ENCODE measurements around the gene CFAP57.

CFAP57 gene

GRCh38 chr1:43275826-43276620 is 103.9 kb downstream of the CFAP57 start:
- no peaks in the 10 kb centered on the region for H3K36me3 Mint-ChIP-seq (ENCODE audit: low read depth)
- no peak overlapping the region for H3K4me3 Mint-ChIP-seq
- peaks cover 20% of the 10 kb centered on the region for H3K4me1 Mint-ChIP-seq (ENCODE audit: low read depth)
- peaks cover 11% of the 10 kb centered on the region for H3K27me3 Mint-ChIP-seq
- intact Hi-C loops (cut with micrococcal nuclease), result no loop called here
- no peaks in the 10 kb centered on the region for H3K9me3 Mint-ChIP-seq
- H3K27ac Mint-ChIP-seq, result peak overlapping the region; percentile 18

- no peak overlapping the region for H3K27ac Mint-ChIP-seq
- peaks cover 5% of the 10 kb centered on the region for H3K27me3 Mint-ChIP-seq
- no peak overlapping the region for H3K4me3 Mint-ChIP-seq
- intact Hi-C loops (cut with micrococcal nuclease), result no loop called here
- H3K4me1 Mint-ChIP-seq (ENCODE audit: low read depth), result peaks cover 14% of the 10 kb centered on the region
- H3K36me3 Mint-ChIP-seq (ENCODE audit: low read depth), result no peaks in the 10 kb centered on the region
- H3K9me3 Mint-ChIP-seq, result no peaks in the 10 kb centered on the region
Measured at GRCh38 chr1:43276673-43277072, 104.5 kb downstream of the CFAP57 start.

- H3K27ac Mint-ChIP-seq, result no peak overlapping the region
- H3K9me3 Mint-ChIP-seq, result no peaks in the 10 kb centered on the region
- H3K36me3 Mint-ChIP-seq (ENCODE audit: low read depth), result no peaks in the 10 kb centered on the region
- intact Hi-C loops (cut with micrococcal nuclease), result no loop called here
- H3K4me3 Mint-ChIP-seq, result no peak overlapping the region
- H3K27me3 Mint-ChIP-seq, result peaks cover 2% of the 10 kb centered on the region
- peaks cover 12% of the 10 kb centered on the region for H3K4me1 Mint-ChIP-seq (ENCODE audit: low read depth)
Measured at GRCh38 chr1:43277116-43277876, 105.2 kb downstream of the CFAP57 start.

GRCh38 chr1:43279161-43279560 is 107.0 kb downstream of the CFAP57 start:
- no peak overlapping the region for H3K27ac Mint-ChIP-seq
- peaks cover 14% of the 10 kb centered on the region for H3K4me1 Mint-ChIP-seq (ENCODE audit: low read depth)
- H3K27me3 Mint-ChIP-seq, result peaks cover 2% of the 10 kb centered on the region
- no peaks in the 10 kb centered on the region for H3K36me3 Mint-ChIP-seq (ENCODE audit: low read depth)
- H3K4me3 Mint-ChIP-seq, result no peak overlapping the region
- intact Hi-C loops (cut with micrococcal nuclease), result no loop called here
- no peaks in the 10 kb centered on the region for H3K9me3 Mint-ChIP-seq

GRCh38 chr1:43279666-43280065 is 107.5 kb downstream of the CFAP57 start:
- H3K36me3 Mint-ChIP-seq (ENCODE audit: low read depth), result no peaks in the 10 kb centered on the region
- H3K27me3 Mint-ChIP-seq, result peaks cover 2% of the 10 kb centered on the region
- intact Hi-C loops (cut with micrococcal nuclease), result no loop called here
- peaks cover 14% of the 10 kb centered on the region for H3K4me1 Mint-ChIP-seq (ENCODE audit: low read depth)
- H3K9me3 Mint-ChIP-seq, result no peaks in the 10 kb centered on the region
- no peak overlapping the region for H3K4me3 Mint-ChIP-seq
- no peak overlapping the region for H3K27ac Mint-ChIP-seq

GRCh38 chr1:43280692-43281091 is 108.6 kb downstream of the CFAP57 start:
- Mint-ChIP-seq H3K4me1 (ENCODE audit: low read depth) (peaks cover 12% of the 10 kb centered on the region), H3K9me3 (no peaks in the 10 kb centered on the region), H3K4me3 (no peak overlapping the region), H3K36me3 (ENCODE audit: low read depth) (no peaks in the 10 kb centered on the region), H3K27me3 (peaks cover 2% of the 10 kb centered on the region), H3K27ac (no peak overlapping the region)
- intact Hi-C loops (cut with micrococcal nuclease), result no loop called here

- intact Hi-C loops (cut with micrococcal nuclease), result no loop called here
- H3K9me3 Mint-ChIP-seq, result no peaks in the 10 kb centered on the region
- no peak overlapping the region for H3K4me3 Mint-ChIP-seq
- H3K27ac Mint-ChIP-seq, result no peak overlapping the region
- H3K27me3 Mint-ChIP-seq, result peaks cover 2% of the 10 kb centered on the region
- peaks cover 12% of the 10 kb centered on the region for H3K4me1 Mint-ChIP-seq (ENCODE audit: low read depth)
- no peaks in the 10 kb centered on the region for H3K36me3 Mint-ChIP-seq (ENCODE audit: low read depth)
Measured at GRCh38 chr1:43282220-43283195, 110.4 kb downstream of the CFAP57 start.

GRCh38 chr1:43284065-43284464 is 111.9 kb downstream of the CFAP57 start:
- Mint-ChIP-seq H3K27me3 (peaks cover 4% of the 10 kb centered on the region), H3K9me3 (no peaks in the 10 kb centered on the region), H3K4me3 (no peak overlapping the region), H3K4me1 (ENCODE audit: low read depth) (peaks cover 12% of the 10 kb centered on the region), H3K36me3 (ENCODE audit: low read depth) (no peaks in the 10 kb centered on the region), H3K27ac (peak overlapping the region; percentile 0)
- intact Hi-C loops (cut with micrococcal nuclease), result no loop called here

- Mint-ChIP-seq H3K4me3 (no peak overlapping the region), H3K27ac (peak overlapping the region; percentile 0), H3K9me3 (no peaks in the 10 kb centered on the region), H3K27me3 (peaks cover 4% of the 10 kb centered on the region), H3K36me3 (ENCODE audit: low read depth) (no peaks in the 10 kb centered on the region), H3K4me1 (ENCODE audit: low read depth) (peaks cover 12% of the 10 kb centered on the region)
- intact Hi-C loops (cut with micrococcal nuclease), result no loop called here
Measured at GRCh38 chr1:43284546-43285110, 112.5 kb downstream of the CFAP57 start.

- peak within 1 kb of the TSS; percentile 0 for H3K27ac Mint-ChIP-seq
- H3K27me3 Mint-ChIP-seq, result peaks cover 4% of the 10 kb centered on the region
- no peak within 1 kb of the TSS for H3K4me3 Mint-ChIP-seq
- intact Hi-C loops (cut with micrococcal nuclease), result no loop called here
- H3K36me3 Mint-ChIP-seq (ENCODE audit: low read depth), result no peaks in the 10 kb centered on the region
- H3K4me1 Mint-ChIP-seq (ENCODE audit: low read depth), result peaks cover 12% of the 10 kb centered on the region
- H3K9me3 Mint-ChIP-seq, result no peaks in the 10 kb centered on the region
Measured at GRCh38 chr1:43285269-43285990, 113.3 kb downstream of the CFAP57 start, which contains the start of gene C1orf210. C1orf210 (minus strand) TSS chr1:43285581; CDS start chr1:43283270, 2,311 bp downstream.

- intact Hi-C loops (cut with micrococcal nuclease), result no loop called here
- no peak overlapping the region for H3K4me3 Mint-ChIP-seq
- H3K27me3 Mint-ChIP-seq, result peaks cover 4% of the 10 kb centered on the region
- H3K4me1 Mint-ChIP-seq (ENCODE audit: low read depth), result peaks cover 12% of the 10 kb centered on the region
- H3K27ac Mint-ChIP-seq, result no peak overlapping the region
- H3K9me3 Mint-ChIP-seq, result no peaks in the 10 kb centered on the region
- H3K36me3 Mint-ChIP-seq (ENCODE audit: low read depth), result no peaks in the 10 kb centered on the region
Measured at GRCh38 chr1:43286115-43286514, 114.0 kb downstream of the CFAP57 start.

GRCh38 chr1:43286533-43286932 is 114.4 kb downstream of the CFAP57 start:
- H3K9me3 Mint-ChIP-seq, result no peaks in the 10 kb centered on the region
- H3K27me3 Mint-ChIP-seq, result peaks cover 4% of the 10 kb centered on the region
- intact Hi-C loops (cut with micrococcal nuclease), result no loop called here
- H3K4me3 Mint-ChIP-seq, result no peak overlapping the region
- H3K36me3 Mint-ChIP-seq (ENCODE audit: low read depth), result no peaks in the 10 kb centered on the region
- H3K4me1 Mint-ChIP-seq (ENCODE audit: low read depth), result peaks cover 12% of the 10 kb centered on the region
- no peak overlapping the region for H3K27ac Mint-ChIP-seq

Measured in dendritic cell treated with granulocyte-macrophage colony-stimulating factor and Interleukin-4, amounts not matched to agents 40 ng/mL and 50 ng/mL, for 4 days (primary cell).